SK-N-SH treated with all-trans-retinoic acid at 6 μM for 48 hours (cell line): ENCODE data around the gene MAP7.

ENCODE experiments used
- ATAC-seq: fragments of 200-7000 bp; cut with Tn5 transposase; 3 replicates; pipeline ENCODE4 v1.9.1; 2020; ENCODE audit warnings: mild to moderate bottlenecking, moderate library complexity
- ARNTL ChIP-seq: fragments of 450-650 bp; formaldehyde crosslinking; IDR thresholded peaks from 2 replicates; pipeline ENCODE4 v1.5.0; 2020; ENCODE audit warnings: low read depth, mild to moderate bottlenecking, moderate library complexity, borderline replicate concordance
- BACH2 ChIP-seq: fragments of 250-450 bp; sonication (Bioruptor Pico); IDR thresholded peaks from 2 replicates; pipeline ENCODE4 v1.9.0; 2021; ENCODE audit warnings: mild to moderate bottlenecking, borderline replicate concordance
- CREB5 ChIP-seq: fragments of 250-450 bp; sonication (Bioruptor Pico); IDR thresholded peaks from 2 replicates; pipeline ENCODE4 v1.5.1; 2020; ENCODE audit warnings: low read depth, mild to moderate bottlenecking, moderate library complexity
- CSDC2 ChIP-seq: fragments of 250-450 bp; sonication (Bioruptor Pico); IDR thresholded peaks from 2 replicates; pipeline ENCODE4 v1.5.0; 2020; ENCODE audit warnings: mild to moderate bottlenecking, moderate library complexity
- CSRNP3 ChIP-seq: fragments of 250-450 bp; sonication (Bioruptor Pico); IDR thresholded peaks from 2 replicates; pipeline ENCODE4 v1.5.1; 2021; ENCODE audit warnings: mild to moderate bottlenecking, moderate library complexity
- ESRRG ChIP-seq: fragments of 250-450 bp; sonication (Bioruptor Pico); IDR thresholded peaks from 2 replicates; pipeline ENCODE4 v1.6.1; 2021; ENCODE audit warnings: mild to moderate bottlenecking
- GLIS3 ChIP-seq: fragments of 250-450 bp; sonication (Bioruptor Pico); IDR thresholded peaks from 2 replicates; pipeline ENCODE4 v1.5.0; 2020; ENCODE audit warnings: mild to moderate bottlenecking, moderate library complexity
- ISL1 ChIP-seq: fragments of 250-450 bp; sonication (Bioruptor Pico); IDR thresholded peaks from 2 replicates; pipeline ENCODE4 v2.1.2; 2022; ENCODE audit warnings: mild to moderate bottlenecking, moderate library complexity
- OSR1 ChIP-seq: fragments of 250-450 bp; sonication (Bioruptor Pico); IDR thresholded peaks from 2 replicates; pipeline ENCODE4 v1.8.0; 2022; ENCODE audit warnings: moderate library complexity, mild to moderate bottlenecking, inconsistent platforms
- POU6F1 ChIP-seq: fragments of 250-450 bp; sonication (Bioruptor Pico); IDR thresholded peaks from 2 replicates; pipeline ENCODE4 v1.8.0; 2021; ENCODE audit warnings: low read depth, mild to moderate bottlenecking, moderate library complexity, borderline replicate concordance
- PPARA ChIP-seq: fragments of 250-450 bp; sonication (Bioruptor Pico); IDR thresholded peaks from 2 replicates; pipeline ENCODE4 v1.5.0; 2020; ENCODE audit warnings: mild to moderate bottlenecking, borderline replicate concordance
- RARB ChIP-seq: fragments of 250-450 bp; sonication (Bioruptor Pico); IDR thresholded peaks from 2 replicates; pipeline ENCODE4 v1.8.0; 2021; ENCODE audit warnings: mild to moderate bottlenecking, moderate library complexity
- SNAI2 ChIP-seq: fragments of 250-450 bp; sonication (Bioruptor Pico); IDR thresholded peaks from 2 replicates; pipeline ENCODE4 v1.5.0; 2020; ENCODE audit warnings: mild to moderate bottlenecking, moderate library complexity
- TSHZ2 ChIP-seq: fragments of 250-450 bp; sonication (Bioruptor Pico); IDR thresholded peaks from 2 replicates; pipeline ENCODE4 v1.5.0; 2020; ENCODE audit warnings: mild to moderate bottlenecking, moderate library complexity
- ZC3H10 ChIP-seq: fragments of 250-450 bp; sonication (Bioruptor Pico); IDR thresholded peaks from 2 replicates; pipeline ENCODE4 v1.5.1; 2021; ENCODE audit warnings: mild to moderate bottlenecking, moderate library complexity
- ZFP3 ChIP-seq: fragments of 250-450 bp; sonication (Bioruptor Pico); IDR thresholded peaks from 2 replicates; pipeline ENCODE4 v1.5.0; 2020; ENCODE audit warnings: mild to moderate bottlenecking, moderate library complexity
- ZFP30 ChIP-seq: fragments of 450-650 bp; formaldehyde crosslinking; IDR thresholded peaks from 2 replicates; pipeline ENCODE4 v1.5.0; 2022; ENCODE audit warnings: mild to moderate bottlenecking, moderate library complexity
- ZNF70 ChIP-seq: fragments of 450-650 bp; formaldehyde crosslinking; IDR thresholded peaks from 2 replicates; pipeline ENCODE4 v1.5.0; 2020; ENCODE audit warnings: mild to moderate bottlenecking, moderate library complexity
- ZNF8 ChIP-seq: fragments of 450-650 bp; formaldehyde crosslinking; IDR thresholded peaks from 2 replicates; pipeline ENCODE4 v1.5.0; 2020; ENCODE audit warnings: mild to moderate bottlenecking, moderate library complexity

The MAP7 gene

GRCh38 chr6:136347847-136348246, 202.4 kb downstream of the MAP7 start:
- TF ChIP-seq SNAI2 (CRISPR knock-in tag) (no peak), BACH2 (CRISPR knock-in tag) (no peak), ZC3H10 (CRISPR knock-in tag) (no peak)
- ATAC-seq: no peak

GRCh38 chr6:136345145-136345544, 205.1 kb downstream of the MAP7 start:
- TF ChIP-seq OSR1 (CRISPR knock-in tag): no peak
- TF ChIP-seq BACH2 (CRISPR knock-in tag): no peak
- TF ChIP-seq ISL1: no peak
- TF ChIP-seq CSDC2: no peak
- TF ChIP-seq CREB5 (CRISPR knock-in tag): no peak
- TF ChIP-seq ARNTL (CRISPR knock-in tag): no peak
- no peak for TF ChIP-seq ZNF8 (CRISPR knock-in tag)
- no peak for TF ChIP-seq ZFP3 (CRISPR knock-in tag)
- TF ChIP-seq TSHZ2 (CRISPR knock-in tag): no peak
- no peak for TF ChIP-seq GLIS3 (CRISPR knock-in tag)
- no peak for TF ChIP-seq PPARA (CRISPR knock-in tag)
- no peak for TF ChIP-seq RARB (CRISPR knock-in tag)
- no peak for TF ChIP-seq ZFP30 (CRISPR knock-in tag)
- no peak for TF ChIP-seq POU6F1 (CRISPR knock-in tag)
- no peak for ATAC-seq

- TF ChIP-seq POU6F1 (CRISPR knock-in tag) (no peak), PPARA (CRISPR knock-in tag) (no peak), CSDC2 (no peak), ARNTL (CRISPR knock-in tag) (no peak), CSRNP3 (CRISPR knock-in tag) (no peak), ESRRG (CRISPR knock-in tag) (no peak), TSHZ2 (CRISPR knock-in tag) (no peak), ZNF70 (CRISPR knock-in tag) (no peak), ISL1 (no peak), ZFP30 (CRISPR knock-in tag) (no peak), BACH2 (CRISPR knock-in tag) (no peak)
- peak; percentile 92 for ATAC-seq
These were observed 205.8 kb downstream of the MAP7 start for GRCh38 chr6:136344420-136344819.
